H9 (cell line): ENCODE results near the gene EIF4A3. TPM values are rescaled to one million over a fixed set of nuclear protein-coding genes. Genes with fewer than 3 reads are reported as not detected.

Experiments used
- DNase-seq: peaks from one replicate; pipeline ENCODE4 v3.0.0-alpha.2; 2017
- H2AFZ ChIP-seq: one replicate; pipeline ENCODE4 v1.6.1; 2013; ENCODE audit warnings: mild to moderate bottlenecking, low read length, control low read depth, moderate library complexity
- H2AK5ac ChIP-seq: 2 replicates; pipeline ENCODE4 v1.6.1; 2013; ENCODE audit warnings: low read length, control low read depth, mixed read lengths; ENCODE audit not compliant: insufficient read length
- H2BK120ac ChIP-seq: one replicate; pipeline ENCODE4 v1.6.1; 2013; ENCODE audit warnings: low read depth, mild to moderate bottlenecking, low read length, control low read depth, inconsistent platforms; ENCODE audit not compliant: poor library complexity, severe bottlenecking
- H2BK12ac ChIP-seq: 2 replicates; pipeline ENCODE4 v1.6.1; 2013; ENCODE audit warnings: low read length, control low read depth, mixed read lengths, low read depth; ENCODE audit not compliant: insufficient read length
- H2BK15ac ChIP-seq: 2 replicates; pipeline ENCODE4 v1.6.1; 2013; ENCODE audit warnings: low read depth, low read length, control low read depth
- H2BK20ac ChIP-seq: one replicate; pipeline ENCODE4 v1.6.1; 2013; ENCODE audit warnings: low read depth, mild to moderate bottlenecking, low read length, control low read depth, inconsistent platforms; ENCODE audit not compliant: poor library complexity, severe bottlenecking
- H2BK5ac ChIP-seq: 2 replicates; pipeline ENCODE4 v1.6.1; 2013; ENCODE audit warnings: low read length, control low read depth, mixed read lengths; ENCODE audit not compliant: insufficient read length
- H3K14ac ChIP-seq: 2 replicates; pipeline ENCODE4 v1.6.1; 2013; ENCODE audit warnings: low read length, control low read depth; ENCODE audit not compliant: insufficient read depth
- H3K18ac ChIP-seq: 2 replicates; pipeline ENCODE4 v1.6.1; 2013; ENCODE audit warnings: low read depth, mild to moderate bottlenecking, mixed read lengths, low read length, control low read depth; ENCODE audit not compliant: insufficient read length
- H3K23ac ChIP-seq: 2 replicates; pipeline ENCODE4 v1.6.1; 2013; ENCODE audit warnings: low read length, control low read depth, mixed read lengths, low read depth; ENCODE audit not compliant: insufficient read length
- H3K23me2 ChIP-seq: 2 replicates; pipeline ENCODE4 v1.6.1; 2013; ENCODE audit warnings: low read depth, mild to moderate bottlenecking, mixed read lengths, low read length, control low read depth; ENCODE audit not compliant: insufficient read length, poor library complexity, severe bottlenecking
- H3K27ac ChIP-seq: 2 replicates; pipeline ENCODE4 v1.5.1; 2013; ENCODE audit warnings: low read length, control low read depth, mixed read lengths, low read depth; ENCODE audit not compliant: insufficient read length
- H3K27me3 ChIP-seq: 2 replicates; pipeline ENCODE4 v1.6.1; 2013; ENCODE audit warnings: low read length, control low read depth, inconsistent platforms; ENCODE audit not compliant: insufficient read depth
- H3K4ac ChIP-seq: 2 replicates; pipeline ENCODE4 v1.6.1; 2013; ENCODE audit warnings: low read depth, mild to moderate bottlenecking, control low read depth, inconsistent platforms, low read length, moderate library complexity
- H3K4me1 ChIP-seq: 2 replicates; pipeline ENCODE4 v1.6.1; 2013; ENCODE audit warnings: low read length, control low read depth, inconsistent platforms; ENCODE audit not compliant: insufficient read depth
- H3K4me2 ChIP-seq: 2 replicates; pipeline ENCODE4 v1.6.1; 2013; ENCODE audit warnings: low read length, control low read depth, mixed read lengths; ENCODE audit not compliant: insufficient read length, insufficient read depth
- H3K56ac ChIP-seq: 2 replicates; pipeline ENCODE4 v1.6.1; 2013; ENCODE audit warnings: low read depth, mild to moderate bottlenecking, mixed read lengths, low read length, control low read depth; ENCODE audit not compliant: insufficient read length
- H3K79me1 ChIP-seq: 2 replicates; pipeline ENCODE4 v1.6.1; 2013; ENCODE audit warnings: low read depth, mild to moderate bottlenecking, moderate library complexity, low read length, control low read depth, inconsistent platforms; ENCODE audit not compliant: insufficient read depth, poor library complexity, severe bottlenecking
- H3K79me2 ChIP-seq: 2 replicates; pipeline ENCODE4 v1.6.1; 2013; ENCODE audit warnings: low read length, control low read depth, inconsistent platforms; ENCODE audit not compliant: insufficient read depth
- H3K9ac ChIP-seq: 2 replicates; pipeline ENCODE4 v1.6.1; 2013; ENCODE audit warnings: low read length, control low read depth, mixed read lengths; ENCODE audit not compliant: insufficient read length; ENCODE audit errors: extremely low read depth
- H3K9me3 ChIP-seq: one replicate; pipeline ENCODE4 v1.6.1; 2013; ENCODE audit warnings: low read depth, low read length, inconsistent platforms; ENCODE audit not compliant: control insufficient read depth
- H3T11ph ChIP-seq: one replicate; pipeline ENCODE4 v1.6.1; 2013; ENCODE audit warnings: mild to moderate bottlenecking, low read length, control low read depth, inconsistent platforms
- H4K20me1 ChIP-seq: one replicate; pipeline ENCODE4 v1.6.1; 2013; ENCODE audit not compliant: control insufficient read depth, insufficient read length, insufficient read depth
- H4K5ac ChIP-seq: 2 replicates; pipeline ENCODE4 v1.6.1; 2013; ENCODE audit warnings: low read depth, mild to moderate bottlenecking, mixed read lengths, low read length, control low read depth; ENCODE audit not compliant: insufficient read length
- H4K8ac ChIP-seq: replicated peaks from 2 replicates; pipeline ENCODE4 v1.6.1; 2013; ENCODE audit warnings: low read length, control low read depth, mixed read lengths, low read depth; ENCODE audit not compliant: insufficient read length
- H4K91ac ChIP-seq: 2 replicates; pipeline ENCODE4 v1.6.1; 2013; ENCODE audit warnings: low read depth, mild to moderate bottlenecking, moderate library complexity, mixed read lengths, low read length, control low read depth; ENCODE audit not compliant: insufficient read length
- H3K27ac Mint-ChIP-seq, 3 experiments: 2 replicates in 2 of 3; 3 replicates in 1 of 3; pipeline ENCODE4 v1.8.0; 2020 to 2021; ENCODE audit warnings: mixed read lengths in 3 of 3, mild to moderate bottlenecking in 1 of 3, moderate library complexity in 1 of 3
- H3K27me3 Mint-ChIP-seq: 2 replicates; pipeline ENCODE4 v1.8.0; 2021; ENCODE audit warnings: low read depth, mild to moderate bottlenecking, moderate library complexity, mixed read lengths
- H3K36me3 Mint-ChIP-seq, 3 experiments: 2 replicates in 2 of 3; 3 replicates in 1 of 3; pipeline ENCODE4 v1.8.0; 2020 to 2021; ENCODE audit warnings: low read depth in 3 of 3, mixed read lengths in 3 of 3; ENCODE audit not compliant: insufficient read depth in 1 of 3
- H3K4me1 Mint-ChIP-seq, 2 experiments: 2 replicates each; pipeline ENCODE4 v1.8.0; 2020; ENCODE audit warnings: mixed read lengths in 2 of 2
- H3K4me3 Mint-ChIP-seq, 2 experiments: 2 replicates in 1 of 2; 3 replicates in 1 of 2; pipeline ENCODE4 v1.8.0; 2020 to 2021; ENCODE audit warnings: mild to moderate bottlenecking in 2 of 2, mixed read lengths in 2 of 2, moderate library complexity in 1 of 2
- H3K9me3 Mint-ChIP-seq, 2 experiments: 2 replicates in 1 of 2; 3 replicates in 1 of 2; pipeline ENCODE4 v1.8.0; 2020; ENCODE audit warnings: mild to moderate bottlenecking in 2 of 2, mixed read lengths in 2 of 2, moderate library complexity in 1 of 2
- WGBS: extraction: QIAGEN DNeasy Blood & Tissue Kit; methylation state at CpG from one replicate; pipeline ENCODE4 v1.1.7; 2013; ENCODE audit warnings: missing lambda C conversion rate, low lambda C conversion rate, mixed read lengths; ENCODE audit not compliant: insufficient read length; ENCODE audit errors: extremely low coverage; 5-methylcytosine and 5-hydroxymethylcytosine counted together
- total RNA-seq: library from RNA; stranded (reverse); gene quantifications from 2 replicates; pipeline ENCODE4 v1.2.1, GENCODE V29; 2021
- TF ChIP-seq, protein P1 (sequence below): fragments of 200-600 bp; sonication (generic); conservative IDR thresholded peaks from 3 replicates; pipeline ENCODE4 v1.8.0; 2021; ENCODE audit warnings: antibody characterized with exemption, mild to moderate bottlenecking

The EIF4A3 gene
- total RNA-seq, 1 experiment from 2014 or later: 162 TPM

DNA sequence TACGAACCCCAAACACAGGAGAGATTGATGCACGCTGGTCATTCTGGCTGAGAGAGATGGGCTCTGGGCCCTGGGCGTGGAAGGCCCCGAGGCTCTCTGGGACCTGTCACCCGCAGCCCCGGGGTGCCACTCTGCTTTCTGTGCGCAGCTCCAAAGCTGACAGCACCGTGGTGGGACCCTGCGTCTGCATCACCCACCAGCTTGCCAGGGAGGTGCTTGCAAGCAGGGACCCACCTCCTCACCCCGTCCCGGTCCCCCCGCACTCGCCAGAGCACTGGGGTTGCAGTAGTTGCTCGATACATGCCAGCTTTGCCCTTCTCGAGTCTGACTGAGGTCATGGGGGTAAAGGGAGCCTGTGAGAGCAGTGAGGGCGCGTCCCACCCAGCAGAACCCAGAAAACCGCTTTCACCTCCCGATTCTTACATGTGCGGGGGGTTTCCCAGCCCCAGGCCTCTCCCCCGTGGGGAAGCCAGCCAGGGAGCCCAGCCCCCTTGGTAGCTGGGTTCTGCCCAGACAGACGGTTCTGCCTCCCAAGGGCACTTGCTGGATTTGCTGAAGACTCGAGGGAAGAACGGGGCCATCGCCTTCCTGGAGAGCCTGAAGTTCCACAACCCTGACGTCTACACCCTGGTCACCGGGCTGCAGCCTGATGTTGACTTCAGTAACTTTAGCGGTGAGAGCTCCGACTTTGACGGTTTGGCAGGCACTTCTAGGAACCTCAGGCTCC, 35.4 kb upstream of the EIF4A3 start:
- no peak overlapping the region for H2BK120ac ChIP-seq
- no peak overlapping the region for H3K4ac ChIP-seq
- H3K79me1 ChIP-seq: no peaks in the 10 kb centered on the region
- no peak overlapping the region for H4K5ac ChIP-seq
- no peak overlapping the region for H3K9ac ChIP-seq
- H2BK20ac ChIP-seq: no peak overlapping the region
- no peak overlapping the region for H3T11ph ChIP-seq
- no peak overlapping the region for H3K18ac ChIP-seq
- H3K4me2 ChIP-seq: no peak overlapping the region
- H3K14ac ChIP-seq: no peak overlapping the region
- peaks cover 2% of the 10 kb centered on the region for H3K27me3 Mint-ChIP-seq
- H4K20me1 ChIP-seq: no peaks in the 10 kb centered on the region
- peaks cover 2 to 7% of the 10 kb centered on the region in 2 experiments; a peak in 2 of 4 replicates for H3K4me1 Mint-ChIP-seq
- H4K8ac ChIP-seq: no peak overlapping the region
- no peaks in the 10 kb centered on the region for H3K36me3 Mint-ChIP-seq
- peak overlapping the region in 1 of 3 experiments; percentile 74; a peak in 1 of 7 replicates for H3K27ac Mint-ChIP-seq
- no peak overlapping the region for H2BK12ac ChIP-seq
- H3K4me1 ChIP-seq: no peaks in the 10 kb centered on the region
- H2AK5ac ChIP-seq: no peak overlapping the region
- no peak overlapping the region for H2AFZ ChIP-seq
- H3K27me3 ChIP-seq: no peaks in the 10 kb centered on the region
- no peak overlapping the region for H3K4me3 Mint-ChIP-seq
- H2BK15ac ChIP-seq: no peak overlapping the region
- H3K79me2 ChIP-seq: no peaks in the 10 kb centered on the region
- no peak overlapping the region for H2BK5ac ChIP-seq
- no peak overlapping the region for H3K23ac ChIP-seq
- no peak for DNase-seq
- TF ChIP-seq, protein P1, sequence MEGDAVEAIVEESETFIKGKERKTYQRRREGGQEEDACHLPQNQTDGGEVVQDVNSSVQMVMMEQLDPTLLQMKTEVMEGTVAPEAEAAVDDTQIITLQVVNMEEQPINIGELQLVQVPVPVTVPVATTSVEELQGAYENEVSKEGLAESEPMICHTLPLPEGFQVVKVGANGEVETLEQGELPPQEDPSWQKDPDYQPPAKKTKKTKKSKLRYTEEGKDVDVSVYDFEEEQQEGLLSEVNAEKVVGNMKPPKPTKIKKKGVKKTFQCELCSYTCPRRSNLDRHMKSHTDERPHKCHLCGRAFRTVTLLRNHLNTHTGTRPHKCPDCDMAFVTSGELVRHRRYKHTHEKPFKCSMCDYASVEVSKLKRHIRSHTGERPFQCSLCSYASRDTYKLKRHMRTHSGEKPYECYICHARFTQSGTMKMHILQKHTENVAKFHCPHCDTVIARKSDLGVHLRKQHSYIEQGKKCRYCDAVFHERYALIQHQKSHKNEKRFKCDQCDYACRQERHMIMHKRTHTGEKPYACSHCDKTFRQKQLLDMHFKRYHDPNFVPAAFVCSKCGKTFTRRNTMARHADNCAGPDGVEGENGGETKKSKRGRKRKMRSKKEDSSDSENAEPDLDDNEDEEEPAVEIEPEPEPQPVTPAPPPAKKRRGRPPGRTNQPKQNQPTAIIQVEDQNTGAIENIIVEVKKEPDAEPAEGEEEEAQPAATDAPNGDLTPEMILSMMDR: no peak
- no peaks in the 10 kb centered on the region for H3K9me3 ChIP-seq
- WGBS: no CpG with 5 or more reads among the region's 30 CpGs
- H3K27ac ChIP-seq: no peak overlapping the region
- H4K91ac ChIP-seq: no peak overlapping the region
- no peaks in the 10 kb centered on the region for H3K23me2 ChIP-seq
- H3K56ac ChIP-seq: no peak overlapping the region
- H3K9me3 Mint-ChIP-seq: no peaks in the 10 kb centered on the region
